Loucy (cell line): ENCODE measurements around the gene OR2K2.

ENCODE experiments used
- H2AFZ ChIP-seq: fragments of 200-600 bp; sonication (generic); 2 replicates; pipeline ENCODE4 v1.6.0; 2016; ENCODE audit warnings: antibody characterized with exemption, mild to moderate bottlenecking, low read length, moderate library complexity
- H3F3A ChIP-seq: fragments of 200-600 bp; 2 replicates; pipeline ENCODE4 v1.6.0; 2016; ENCODE audit warnings: antibody characterized with exemption, low read depth, mild to moderate bottlenecking
- H3K27me3 ChIP-seq: fragments of 200-600 bp; sonication (generic); 2 replicates; pipeline ENCODE4 v1.6.1; 2014; ENCODE audit warnings: low read length, mild to moderate bottlenecking; ENCODE audit not compliant: insufficient read depth, poor library complexity, severe bottlenecking
- H3K36me3 ChIP-seq: fragments of 200-600 bp; sonication (generic); 2 replicates; pipeline ENCODE4 v1.6.1; 2016; ENCODE audit warnings: low read length; ENCODE audit not compliant: insufficient read depth
- H3K4me1 ChIP-seq: fragments of 200-600 bp; sonication (generic); 2 replicates; pipeline ENCODE4 v1.5.1; 2014; ENCODE audit warnings: low read length, mild to moderate bottlenecking; ENCODE audit not compliant: insufficient read depth, poor library complexity, severe bottlenecking
- H3K4me2 ChIP-seq: fragments of 200-600 bp; sonication (generic); 2 replicates; pipeline ENCODE4 v1.6.0; 2014; ENCODE audit warnings: antibody characterized with exemption, low read length, low read depth, mild to moderate bottlenecking; ENCODE audit not compliant: poor library complexity, severe bottlenecking
- H3K4me3 ChIP-seq: fragments of 200-600 bp; sonication (generic); 2 replicates; pipeline ENCODE4 v1.5.1; 2014; ENCODE audit warnings: low read length, mild to moderate bottlenecking, mixed read lengths; ENCODE audit not compliant: poor library complexity, severe bottlenecking
- H3K79me2 ChIP-seq: fragments of 200-600 bp; sonication (generic); 2 replicates; pipeline ENCODE4 v1.6.1; 2014; ENCODE audit warnings: low read length; ENCODE audit not compliant: insufficient read depth
- H3K9ac ChIP-seq: fragments of 200-600 bp; sonication (generic); 2 replicates; pipeline ENCODE4 v1.6.0; 2014; ENCODE audit warnings: mild to moderate bottlenecking, low read depth, low read length, moderate library complexity; ENCODE audit not compliant: poor library complexity, severe bottlenecking
- H3K9me2 ChIP-seq: fragments of 200-600 bp; sonication (generic); replicated peaks from 2 replicates; pipeline ENCODE4 v1.6.1; 2016; ENCODE audit warnings: low read depth, low read length, mixed read lengths
- H3K9me3 ChIP-seq: fragments of 200-600 bp; sonication (generic); 2 replicates; pipeline ENCODE4 v1.6.1; 2014; ENCODE audit warnings: mild to moderate bottlenecking, antibody characterized with exemption, low read length, low read depth; ENCODE audit not compliant: insufficient read depth
- H4K20me1 ChIP-seq: fragments of 200-600 bp; sonication (generic); 2 replicates; pipeline ENCODE4 v1.6.0; 2014; ENCODE audit warnings: antibody characterized with exemption, low read length, mild to moderate bottlenecking; ENCODE audit not compliant: insufficient read depth, poor library complexity, severe bottlenecking
- EZH2phosphoT487 ChIP-seq: fragments of 200-600 bp; IDR thresholded peaks from 2 replicates; pipeline ENCODE4 v1.6.1; 2018; ENCODE audit warnings: antibody characterized with exemption, mild to moderate bottlenecking, moderate library complexity, borderline replicate concordance
- TF ChIP-seq, protein P1 (sequence below): fragments of 200-600 bp; sonication (generic); conservative IDR thresholded peaks from 2 replicates; pipeline ENCODE4 v1.5.1; 2014; ENCODE audit warnings: mild to moderate bottlenecking, antibody characterized with exemption, low read length

The OR2K2 gene

GRCh38 chr9:111372297-111372696, 42.3 kb upstream of the OR2K2 start:
- Histone ChIP-seq H3K4me1 (no peaks in the 10 kb centered on the region), H3K9me3 (no peaks in the 10 kb centered on the region), H3K36me3 (peaks cover 24% of the 10 kb centered on the region; the same call in 1 of the 2 replicates), H3K9ac (no peak overlapping the region), H3K4me3 (no peak overlapping the region), H3K9me2 (no peaks in the 10 kb centered on the region), H3F3A (no peaks in the 10 kb centered on the region), H3K27me3 (no peaks in the 10 kb centered on the region), H2AFZ (no peak overlapping the region), H4K20me1 (no peaks in the 10 kb centered on the region), H3K79me2 (no peaks in the 10 kb centered on the region), H3K4me2 (no peak overlapping the region)
- TF ChIP-seq, protein P1, sequence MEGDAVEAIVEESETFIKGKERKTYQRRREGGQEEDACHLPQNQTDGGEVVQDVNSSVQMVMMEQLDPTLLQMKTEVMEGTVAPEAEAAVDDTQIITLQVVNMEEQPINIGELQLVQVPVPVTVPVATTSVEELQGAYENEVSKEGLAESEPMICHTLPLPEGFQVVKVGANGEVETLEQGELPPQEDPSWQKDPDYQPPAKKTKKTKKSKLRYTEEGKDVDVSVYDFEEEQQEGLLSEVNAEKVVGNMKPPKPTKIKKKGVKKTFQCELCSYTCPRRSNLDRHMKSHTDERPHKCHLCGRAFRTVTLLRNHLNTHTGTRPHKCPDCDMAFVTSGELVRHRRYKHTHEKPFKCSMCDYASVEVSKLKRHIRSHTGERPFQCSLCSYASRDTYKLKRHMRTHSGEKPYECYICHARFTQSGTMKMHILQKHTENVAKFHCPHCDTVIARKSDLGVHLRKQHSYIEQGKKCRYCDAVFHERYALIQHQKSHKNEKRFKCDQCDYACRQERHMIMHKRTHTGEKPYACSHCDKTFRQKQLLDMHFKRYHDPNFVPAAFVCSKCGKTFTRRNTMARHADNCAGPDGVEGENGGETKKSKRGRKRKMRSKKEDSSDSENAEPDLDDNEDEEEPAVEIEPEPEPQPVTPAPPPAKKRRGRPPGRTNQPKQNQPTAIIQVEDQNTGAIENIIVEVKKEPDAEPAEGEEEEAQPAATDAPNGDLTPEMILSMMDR: no peak
- TF ChIP-seq EZH2phosphoT487: no peak

- peaks cover 29% of the 10 kb centered on the region; the same call in 1 of the 2 replicates for H3K36me3 ChIP-seq
Observed at GRCh38 chr9:111366978-111367377, 37.0 kb upstream of the OR2K2 start.

GRCh38 chr9:111362526-111362925, 32.5 kb upstream of the OR2K2 start:
- H3F3A ChIP-seq: no peaks in the 10 kb centered on the region
- H2AFZ ChIP-seq: no peak overlapping the region
- H3K4me3 ChIP-seq: no peak overlapping the region
- no peaks in the 10 kb centered on the region for H3K4me1 ChIP-seq
- H3K4me2 ChIP-seq: no peak overlapping the region
- no peaks in the 10 kb centered on the region for H3K9me2 ChIP-seq
- no peaks in the 10 kb centered on the region for H3K9me3 ChIP-seq
- peaks cover 8% of the 10 kb centered on the region; the same call in 1 of the 2 replicates for H3K36me3 ChIP-seq
- H3K9ac ChIP-seq: no peak overlapping the region
- H3K79me2 ChIP-seq: no peaks in the 10 kb centered on the region
- no peaks in the 10 kb centered on the region for H4K20me1 ChIP-seq
- no peaks in the 10 kb centered on the region for H3K27me3 ChIP-seq
- TF ChIP-seq, protein P1: no peak
- TF ChIP-seq EZH2phosphoT487: no peak

More at GRCh38 chr9:111366978-111367377, 37.0 kb upstream of the OR2K2 start:
- no peaks in the 10 kb centered on the region for H3K27me3 ChIP-seq
- no peak overlapping the region for H3K9ac ChIP-seq
- no peak for TF ChIP-seq EZH2phosphoT487
- TF ChIP-seq, protein P1: no peak
- no peak overlapping the region for H2AFZ ChIP-seq
- no peaks in the 10 kb centered on the region for H4K20me1 ChIP-seq
- no peaks in the 10 kb centered on the region for H3K4me1 ChIP-seq
- no peak overlapping the region for H3K4me3 ChIP-seq
- no peaks in the 10 kb centered on the region for H3F3A ChIP-seq
- H3K9me3 ChIP-seq: no peaks in the 10 kb centered on the region
- H3K79me2 ChIP-seq: no peaks in the 10 kb centered on the region
- H3K9me2 ChIP-seq: no peaks in the 10 kb centered on the region
- H3K4me2 ChIP-seq: no peak overlapping the region
